Upper lobe of left lung (tissue), 4 donors: ENCODE measurements around the gene CEBPE.

Experiments used
- CTCF ChIP-seq, 6 experiments: fragments of 450-650 bp in 4 of 6; fragments of 200-600 bp in 2 of 6; sonication (generic) in 2 of 6; IDR thresholded peaks; one replicate each; pipeline ENCODE4 v1.5.1; 2016 to 2019; ENCODE audit warnings: antibody characterized with exemption in 6 of 6
- EP300 ChIP-seq, 4 donors: sonication (generic); formaldehyde crosslinking; IDR thresholded peaks; one replicate each; pipeline ENCODE4 v1.5.1; 2017; ENCODE audit warnings: antibody characterized with exemption in 4 of 4, control low read depth in 2 of 4
- POLR2A ChIP-seq, 4 donors: fragments of 450-650 bp; IDR thresholded peaks; one replicate each; pipeline ENCODE4 v1.5.1; 2016 to 2017; ENCODE audit warnings: antibody characterized with exemption in 4 of 4, mild to moderate bottlenecking in 2 of 4
- POLR2AphosphoS5 ChIP-seq, 2 donors: sonication (generic); formaldehyde crosslinking; IDR thresholded peaks; one replicate each; pipeline ENCODE4 v1.5.1; 2017; ENCODE audit warnings: antibody characterized with exemption in 2 of 2

GRCh38 chr14:23129759-23130316, 10.8 kb upstream of the CEBPE start:
- TF ChIP-seq POLR2A (IDR thresholded peaks at IDR 0.05) (no peak), CTCF (IDR thresholded peaks at IDR 0.05) (no peak), POLR2AphosphoS5 (IDR thresholded peaks at IDR 0.05) (no peak), EP300 (IDR thresholded peaks at IDR 0.05) (no peak)
